HEK293 (cell line): ENCODE measurements around the gene TSHZ2.

ENCODE experiments used
- CTCF ChIA-PET: fragments of 350-600 bp; formaldehyde crosslinking; extraction: SDS; loops from one replicate; lab custom pipeline; 2021; ENCODE audit warnings: antibody characterized with exemption; lab: Yijun Ruan, JAX
- POLR2A ChIA-PET: fragments of 300-600 bp; formaldehyde crosslinking; extraction: SDS; loops from one replicate; lab custom pipeline; 2020; ENCODE audit warnings: antibody characterized with exemption, inconsistent platforms; lab: Yijun Ruan, JAX
- H3K27ac ChIP-seq: fragments of 200-500 bp; sonication (Bioruptor generic); 2 replicates; pipeline ENCODE4 v1.5.1; 2014; ENCODE audit warnings: low read depth, low read length, control low read depth, inconsistent platforms; ENCODE audit errors: extremely low read depth
- H3K36me3 ChIP-seq, 2 experiments: fragments of 200-500 bp in 1 of 2; sonication (Bioruptor generic) in 1 of 2; 1 replicate in 1 of 2; 2 replicates in 1 of 2; pipeline ENCODE4 v1.5.1; 2014 to 2017; ENCODE audit warnings: inconsistent platforms in 2 of 2, low read length in 2 of 2; ENCODE audit not compliant: control insufficient read depth in 2 of 2, insufficient read depth in 1 of 2
- H3K4me1 ChIP-seq: fragments of 200-500 bp; sonication (Bioruptor generic); 2 replicates; pipeline ENCODE4 v1.5.1; 2014; ENCODE audit warnings: mild to moderate bottlenecking, low read length, inconsistent platforms; ENCODE audit not compliant: control insufficient read depth, insufficient read depth
- H3K4me3 ChIP-seq: 2 replicates; pipeline ENCODE4 v1.5.1; 2011; ENCODE audit warnings: low read depth, mild to moderate bottlenecking, control low read depth, low read length, moderate library complexity
- H3K9me3 ChIP-seq: fragments of 200-500 bp; sonication (Bioruptor generic); 2 replicates; pipeline ENCODE4 v1.5.1; 2014; ENCODE audit warnings: low read depth, low read length, inconsistent platforms; ENCODE audit not compliant: control insufficient read depth, insufficient read depth
- EGR2 ChIP-seq: fragments of 450-650 bp; formaldehyde crosslinking; IDR thresholded peaks from 2 replicates; pipeline ENCODE4 v1.5.1; 2016; ENCODE audit warnings: low read depth, missing biosample characterization, missing genetic modification characterization
- ZBTB20 ChIP-seq: fragments of 450-650 bp; formaldehyde crosslinking; IDR thresholded peaks from 2 replicates; pipeline ENCODE4 v1.5.1; 2016; ENCODE audit warnings: missing biosample characterization, missing genetic modification characterization
- ZBTB44 ChIP-seq: fragments of 450-650 bp; IDR thresholded peaks from 2 replicates; pipeline ENCODE4 v1.5.1; 2018; ENCODE audit warnings: missing biosample characterization, mild to moderate bottlenecking, missing genetic modification characterization
- ZEB2 ChIP-seq: fragments of 450-650 bp; formaldehyde crosslinking; IDR thresholded peaks from 2 replicates; pipeline ENCODE4 v1.5.1; 2016; ENCODE audit warnings: missing biosample characterization, missing genetic modification characterization
- ZFP37 ChIP-seq: fragments of 450-650 bp; formaldehyde crosslinking; IDR thresholded peaks from 2 replicates; pipeline ENCODE4 v1.5.1; 2016; ENCODE audit warnings: missing biosample characterization, missing genetic modification characterization
- ZNF114 ChIP-seq: fragments of 450-650 bp; formaldehyde crosslinking; IDR thresholded peaks from 2 replicates; pipeline ENCODE4 v1.5.0; 2017; ENCODE audit warnings: missing biosample characterization, missing genetic modification characterization
- ZNF202 ChIP-seq: fragments of 450-650 bp; formaldehyde crosslinking; IDR thresholded peaks from 2 replicates; pipeline ENCODE4 v1.5.1; 2016; ENCODE audit warnings: missing biosample characterization, missing genetic modification characterization, borderline replicate concordance
- ZNF23 ChIP-seq: fragments of 450-650 bp; formaldehyde crosslinking; IDR thresholded peaks from 2 replicates; pipeline ENCODE4 v1.5.1; 2016; ENCODE audit warnings: missing biosample characterization, missing genetic modification characterization, borderline replicate concordance
- ZNF518A ChIP-seq: fragments of 450-650 bp; formaldehyde crosslinking; conservative IDR thresholded peaks from 2 replicates; pipeline ENCODE4 v1.5.1; 2016; ENCODE audit warnings: low read depth, missing biosample characterization, missing genetic modification characterization
- ZNF560 ChIP-seq: fragments of 450-650 bp; formaldehyde crosslinking; IDR thresholded peaks from 2 replicates; pipeline ENCODE4 v1.5.1; 2017; ENCODE audit warnings: missing biosample characterization, missing genetic modification characterization, borderline replicate concordance
- ZNF623 ChIP-seq: fragments of 450-650 bp; formaldehyde crosslinking; IDR thresholded peaks from 2 replicates; pipeline ENCODE4 v1.5.1; 2016; ENCODE audit warnings: missing biosample characterization, missing genetic modification characterization
- ZNF704 ChIP-seq: fragments of 450-650 bp; formaldehyde crosslinking; IDR thresholded peaks from 2 replicates; pipeline ENCODE4 v1.5.1; 2016; ENCODE audit warnings: missing biosample characterization, missing genetic modification characterization
- ZNF747 ChIP-seq: fragments of 450-650 bp; formaldehyde crosslinking; IDR thresholded peaks from 2 replicates; pipeline ENCODE4 v1.5.1; 2016; ENCODE audit warnings: missing biosample characterization, missing genetic modification characterization
- ZNF791 ChIP-seq: fragments of 450-650 bp; formaldehyde crosslinking; IDR thresholded peaks from 2 replicates; pipeline ENCODE4 v1.5.1; 2016; ENCODE audit warnings: missing biosample characterization, missing genetic modification characterization

TSHZ2 gene

GRCh38 chr20:53100476-53100911, 128.3 kb downstream of the TSHZ2 start:
- TF ChIP-seq ZBTB44 (tag by site-specific recombination) (no peak), ZNF623 (tag by site-specific recombination) (no peak), ZNF704 (no peak), ZNF518A (tag by site-specific recombination) (no peak), ZEB2 (tag by site-specific recombination) (no peak), ZBTB20 (tag by site-specific recombination) (no peak), ZNF747 (tag by site-specific recombination) (no peak), ZNF560 (tag by site-specific recombination) (no peak), ZFP37 (tag by site-specific recombination) (no peak), ZNF202 (no peak), EGR2 (tag by site-specific recombination) (no peak), ZNF23 (tag by site-specific recombination) (no peak)
- TF ChIP-seq, all 188 proteins: peak for 0
- POLR2A ChIA-PET, result no interaction called here
- Histone ChIP-seq H3K4me1 (no peaks in the 10 kb centered on the region), H3K9me3 (no peaks in the 10 kb centered on the region), H3K36me3 (no peaks in the 10 kb centered on the region), H3K4me3 (no peak overlapping the region), H3K27ac (no peak overlapping the region)
- CTCF ChIA-PET, result no interaction called here

GRCh38 chr20:53101992-53102760, 130.0 kb downstream of the TSHZ2 start:
- CTCF ChIA-PET, result interaction anchor here (0.6 kb wide), 2 partner anchors 10 to 156 kb away, joined by 3 read pairs; no protein-coding TSS in a partner anchor
- H3K9me3 ChIP-seq, result no peaks in the 10 kb centered on the region
- POLR2A ChIA-PET, result no interaction called here
- no peaks in the 10 kb centered on the region for H3K4me1 ChIP-seq
- no peak for TF ChIP-seq ZNF791 (tag by site-specific recombination)
- no peak for TF ChIP-seq ZNF114 (tag by site-specific recombination)
- no peak overlapping the region for H3K4me3 ChIP-seq
- H3K36me3 ChIP-seq, result no peaks in the 10 kb centered on the region
- H3K27ac ChIP-seq, result no peak overlapping the region
